B cell (primary cell): ENCODE results near the gene ETS1. TPM values are rescaled to one million over a fixed set of nuclear protein-coding genes. Genes with fewer than 3 reads are reported as not detected.
A peak's percentile ranks its signal among the peaks of the same experiment; 100 is the strongest.

Experiments used
- ATAC-seq: fragments of 200-7000 bp; cut with Tn5 transposase; one replicate; pipeline ENCODE4 v1.10.0; 2021; ENCODE audit warnings: low read depth, mild to moderate bottlenecking, moderate number of reproducible peaks, moderate library complexity
- CTCF ChIA-PET: fragments of 350-600 bp; sonication (Branson Sonifier 250); formaldehyde crosslinking; loops from one replicate; lab custom pipeline; 2021; ENCODE audit warnings: antibody characterized with exemption, inconsistent platforms; lab: Charles Lee
- POLR2A ChIA-PET: fragments of 350-600 bp; sonication (Branson Sonifier 250); formaldehyde crosslinking; loops from one replicate; lab custom pipeline; 2021; ENCODE audit warnings: antibody characterized with exemption; lab: Charles Lee
- DNase-seq: peaks from one replicate; pipeline ENCODE4 v3.0.0; 2013
- H2AFZ ChIP-seq: 2 replicates; pipeline ENCODE4 v1.6.1; 2012; ENCODE audit warnings: mild to moderate bottlenecking, low read depth, low read length; ENCODE audit not compliant: insufficient read depth, poor library complexity, severe bottlenecking
- H3K27ac ChIP-seq, 2 donors: 1 replicate in 1 of 2; 2 replicates in 1 of 2; pipeline ENCODE4 v1.5.1; 2012 to 2013; ENCODE audit warnings: low read length in 2 of 2, mild to moderate bottlenecking in 2 of 2, moderate library complexity in 1 of 2
- H3K27me3 ChIP-seq, 4 experiments: fragments of 200-600 bp in 1 of 4; sonication (generic) in 1 of 4; replicated peaks in 1 of 4; 1 replicate in 2 of 4; 2 replicates in 2 of 4; pipeline versions ENCODE4 v1.6.1 to v1.7.0; 2013 to 2016; ENCODE audit warnings: low read length in 3 of 4, mild to moderate bottlenecking in 2 of 4, mixed read lengths in 1 of 4, moderate library complexity in 1 of 4; ENCODE audit not compliant: insufficient read depth in 4 of 4, control insufficient read depth in 3 of 4; ENCODE audit errors: control extremely low read depth in 1 of 4
- H3K36me3 ChIP-seq, 2 experiments: replicated peaks in 1 of 2; 1 replicate in 1 of 2; 2 replicates in 1 of 2; pipeline versions ENCODE4 v1.6.1 to v1.7.1; 2013; ENCODE audit warnings: low read length in 1 of 2; ENCODE audit not compliant: insufficient read depth in 2 of 2, control insufficient read depth in 1 of 2; ENCODE audit errors: control extremely low read depth in 1 of 2, extremely low read depth in 1 of 2
- H3K4me1 ChIP-seq, 2 donors: fragments of 200-600 bp in 1 of 2; sonication (generic) in 1 of 2; 1 replicate in 1 of 2; 2 replicates in 1 of 2; pipeline versions ENCODE4 v1.5.1 to v1.6.1; 2013 to 2017; ENCODE audit warnings: low read length in 2 of 2; ENCODE audit not compliant: control insufficient read depth in 2 of 2, insufficient read depth in 2 of 2
- H3K4me2 ChIP-seq: replicated peaks from 2 replicates; pipeline ENCODE3; 2012; ENCODE audit warnings: mild to moderate bottlenecking, low read depth, low read length; ENCODE audit not compliant: poor library complexity, severe bottlenecking
- H3K4me3 ChIP-seq, 5 experiments: fragments of 200-600 bp in 1 of 5; sonication (generic) in 1 of 5; 1 replicate in 3 of 5; 2 replicates in 2 of 5; pipeline versions ENCODE4 v1.5.1 to v1.7.0; 2011 to 2016; ENCODE audit warnings: low read length in 4 of 5, mild to moderate bottlenecking in 4 of 5, low read depth in 2 of 5, control low read depth in 1 of 5, moderate library complexity in 1 of 5; ENCODE audit not compliant: insufficient read depth in 1 of 5; ENCODE audit errors: control extremely low read depth in 1 of 5, extremely low read depth in 1 of 5
- H3K79me2 ChIP-seq: fragments of 200-600 bp; sonication (generic); one replicate; pipeline ENCODE4 v1.6.0; 2016; ENCODE audit warnings: low read length; ENCODE audit not compliant: control insufficient read depth, insufficient read depth
- H3K9ac ChIP-seq: fragments of 200-600 bp; sonication (generic); 2 replicates; pipeline ENCODE4 v1.6.1; 2017; ENCODE audit warnings: mild to moderate bottlenecking, low read length, moderate library complexity
- H3K9me3 ChIP-seq, 3 donors: one replicate each; pipeline versions ENCODE4 v1.6.1 to v1.7.1; 2013; ENCODE audit warnings: low read length in 2 of 3; ENCODE audit not compliant: control insufficient read depth in 2 of 3, insufficient read depth in 1 of 3; ENCODE audit errors: control extremely low read depth in 1 of 3
- H4K20me1 ChIP-seq: 2 replicates; pipeline ENCODE4 v1.6.0; 2012; ENCODE audit warnings: mild to moderate bottlenecking, low read length; ENCODE audit not compliant: insufficient read depth, control insufficient read depth, poor library complexity, severe bottlenecking
- H3K27ac Mint-ChIP-seq: one replicate; pipeline ENCODE4 v1.8.0; 2021; ENCODE audit warnings: mixed read lengths
- H3K27me3 Mint-ChIP-seq: one replicate; pipeline ENCODE4 v1.8.0; 2021; ENCODE audit warnings: mixed read lengths
- H3K4me1 Mint-ChIP-seq: one replicate; pipeline ENCODE4 v1.8.0; 2021; ENCODE audit warnings: mixed read lengths
- H3K4me3 Mint-ChIP-seq: one replicate; pipeline ENCODE4 v1.8.0; 2021; ENCODE audit warnings: mixed read lengths
- H3K9me3 Mint-ChIP-seq: one replicate; pipeline ENCODE4 v1.8.0; 2022; ENCODE audit warnings: mixed read lengths; ENCODE audit not compliant: insufficient read depth
- EZH2 ChIP-seq: IDR thresholded peaks from 2 replicates; pipeline ENCODE4 v1.6.1; 2012; ENCODE audit warnings: borderline replicate concordance, low read depth, mild to moderate bottlenecking, moderate library complexity, low read length; ENCODE audit not compliant: insufficient read depth, poor library complexity, severe bottlenecking
- WGBS: methylation state at CpG from one replicate; pipeline ENCODE4 v1.1.5; 2013; ENCODE audit warnings: missing lambda C conversion rate; ENCODE audit not compliant: insufficient coverage; 5-methylcytosine and 5-hydroxymethylcytosine counted together
- intact Hi-C: fragments of 100-400 bp; cut with micrococcal nuclease; formaldehyde crosslinking; loops from one replicate; pipeline ENCODE4 v1.10.0; 2022
- polyA plus RNA-seq: library from polyadenylated mRNA; depleted of rRNA; stranded (reverse); fragments of >200 nt; gene quantifications from 2 replicates; pipeline ENCODE4 v1.2.3, GENCODE V29; 2012
- total RNA-seq, 2 donors: library from RNA; stranded (reverse); fragments of 120-200 nt in 1 of 2; gene quantifications; 1 replicate in 1 of 2; 2 replicates in 1 of 2; pipeline versions ENCODE4 v1.2.3 to v1.2.4, GENCODE V29; 2013 to 2022
- TF ChIP-seq, protein P1 (sequence below): fragments of 200-600 bp; IDR thresholded peaks from one replicate; pipeline ENCODE4 v1.8.0; 2022; ENCODE audit warnings: antibody characterized with exemption, mild to moderate bottlenecking

ETS1 gene
- total and polyA plus RNA-seq, 2 donors (not counting 1 experiment from before 2014, with no cell fraction given) = 115 to 271 TPM

DNA sequence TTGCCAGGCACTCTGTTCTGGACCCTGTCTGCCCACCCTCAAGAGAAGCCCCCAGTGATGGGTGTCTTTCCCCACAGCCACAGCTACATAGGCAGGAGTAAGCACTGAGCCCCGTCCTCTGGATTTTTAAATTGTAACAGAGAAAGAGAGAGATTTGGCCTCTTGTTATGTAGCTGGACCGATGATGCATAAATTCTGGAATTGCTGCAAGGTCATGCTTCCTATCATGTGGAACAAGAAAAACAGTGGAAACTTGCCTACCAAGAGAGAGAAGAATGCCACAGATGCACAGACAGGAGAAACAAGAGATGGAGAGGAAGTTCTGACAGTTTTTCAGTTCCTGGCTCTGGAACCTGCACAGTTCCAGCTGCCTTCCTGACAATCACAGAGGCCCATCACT is 150.2 kb downstream of the ETS1 start:
- no peak for ATAC-seq
- H4K20me1 ChIP-seq = no peaks in the 10 kb centered on the region
- no peak overlapping the region for H2AFZ ChIP-seq
- ChIA-PET CTCF (interaction anchor here (0.5 kb wide), 1 partner anchor 193 kb away, joined by 4 read pairs; no protein-coding TSS in a partner anchor), POLR2A (no interaction called here)
- H3K79me2 ChIP-seq = no peaks in the 10 kb centered on the region
- peaks cover 5 to 9% of the 10 kb centered on the region in 2 donors for H3K4me1 ChIP-seq
- DNase-seq = no peak
- H3K9me3 ChIP-seq = no peaks in the 10 kb centered on the region
- Mint-ChIP-seq H3K4me3 (no peak overlapping the region), H3K4me1 (peaks cover 12% of the 10 kb centered on the region), H3K27ac (no peak overlapping the region), H3K27me3 (no peaks in the 10 kb centered on the region), H3K9me3 (peaks cover 4% of the 10 kb centered on the region)
- WGBS = 100% methylated on average over 1 of the region's 2 CpGs
- no peaks in the 10 kb centered on the region for H3K27me3 ChIP-seq
- intact Hi-C loops = no loop called here
- peak overlapping the region; percentile 6 for H3K4me2 ChIP-seq
- H3K9ac ChIP-seq = no peak overlapping the region
- no peaks in the 10 kb centered on the region for H3K36me3 ChIP-seq
- TF ChIP-seq, protein P1, sequence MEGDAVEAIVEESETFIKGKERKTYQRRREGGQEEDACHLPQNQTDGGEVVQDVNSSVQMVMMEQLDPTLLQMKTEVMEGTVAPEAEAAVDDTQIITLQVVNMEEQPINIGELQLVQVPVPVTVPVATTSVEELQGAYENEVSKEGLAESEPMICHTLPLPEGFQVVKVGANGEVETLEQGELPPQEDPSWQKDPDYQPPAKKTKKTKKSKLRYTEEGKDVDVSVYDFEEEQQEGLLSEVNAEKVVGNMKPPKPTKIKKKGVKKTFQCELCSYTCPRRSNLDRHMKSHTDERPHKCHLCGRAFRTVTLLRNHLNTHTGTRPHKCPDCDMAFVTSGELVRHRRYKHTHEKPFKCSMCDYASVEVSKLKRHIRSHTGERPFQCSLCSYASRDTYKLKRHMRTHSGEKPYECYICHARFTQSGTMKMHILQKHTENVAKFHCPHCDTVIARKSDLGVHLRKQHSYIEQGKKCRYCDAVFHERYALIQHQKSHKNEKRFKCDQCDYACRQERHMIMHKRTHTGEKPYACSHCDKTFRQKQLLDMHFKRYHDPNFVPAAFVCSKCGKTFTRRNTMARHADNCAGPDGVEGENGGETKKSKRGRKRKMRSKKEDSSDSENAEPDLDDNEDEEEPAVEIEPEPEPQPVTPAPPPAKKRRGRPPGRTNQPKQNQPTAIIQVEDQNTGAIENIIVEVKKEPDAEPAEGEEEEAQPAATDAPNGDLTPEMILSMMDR = no peak
- no peak for TF ChIP-seq EZH2
- no peak overlapping the region for H3K4me3 ChIP-seq
- no peak overlapping the region for H3K27ac ChIP-seq

DNA sequence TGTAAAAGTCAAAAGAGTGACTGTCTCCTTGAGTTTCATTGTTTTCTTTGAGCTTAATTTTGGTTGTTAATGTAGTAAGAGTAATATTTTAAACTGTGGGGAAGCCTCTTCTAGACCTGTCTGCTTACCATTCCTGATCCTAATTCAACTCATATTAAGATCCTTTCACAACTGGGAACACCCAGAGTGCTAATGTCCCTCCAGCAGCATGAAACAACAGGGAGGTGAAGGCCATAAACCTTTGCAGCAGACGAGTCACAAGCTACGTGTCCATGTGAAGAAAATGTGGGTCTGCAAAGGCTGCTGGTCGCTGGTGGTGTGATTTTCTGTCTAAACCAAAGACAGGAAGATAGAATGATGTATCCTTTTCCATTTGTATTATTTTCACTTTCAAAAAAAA is 152.5 kb downstream of the ETS1 start:
- ATAC-seq (no peak), DNase-seq (no peak)
- WGBS = 100% methylated on average over 2 of the region's 3 CpGs
- intact Hi-C loops = no loop called here
- no peak overlapping the region for H3K27ac ChIP-seq
- peaks cover 3 to 5% of the 10 kb centered on the region in 2 donors for H3K4me1 ChIP-seq
- H3K9ac ChIP-seq = no peak overlapping the region
- CTCF ChIA-PET = interaction anchor here (0.8 kb wide), 1 partner anchor 30 kb away, joined by 3 read pairs; no protein-coding TSS in a partner anchor
- H3K27ac Mint-ChIP-seq = no peak overlapping the region
- H3K27me3 Mint-ChIP-seq = no peaks in the 10 kb centered on the region
- no peak for TF ChIP-seq EZH2
- TF ChIP-seq, protein P1 = no peak
- H4K20me1 ChIP-seq = no peaks in the 10 kb centered on the region
- no peaks in the 10 kb centered on the region for H3K27me3 ChIP-seq
- no peaks in the 10 kb centered on the region for H3K9me3 ChIP-seq
- H3K9me3 Mint-ChIP-seq = no peaks in the 10 kb centered on the region
- H3K4me1 Mint-ChIP-seq = peaks cover 8% of the 10 kb centered on the region
- H3K4me3 Mint-ChIP-seq = no peak overlapping the region
- no peaks in the 10 kb centered on the region for H3K36me3 ChIP-seq
- no peaks in the 10 kb centered on the region for H3K79me2 ChIP-seq
- H3K4me2 ChIP-seq = no peak overlapping the region
- no peak overlapping the region for H2AFZ ChIP-seq
- no peak overlapping the region for H3K4me3 ChIP-seq
- POLR2A ChIA-PET = no interaction called here
